Activated T-helper 2 cell treated with anti-CD3 and anti-CD28 coated beads, Interferon-gamma antibody, Interleukin-2, Interleukin-4, amounts not matched to agents 10 μg/mL and 5 μg/mL and 100 μg/mL, durations not matched to agents 14 hours and 24 hours and 36 hours (primary cell): ENCODE measurements around the gene TCFL5. TPM values are rescaled to one million over a fixed set of nuclear protein-coding genes. Genes with fewer than 3 reads are reported as not detected.

Source experiments
- DNase-seq: peaks from one replicate; pipeline ENCODE4 v3.0.0; 2021; ENCODE audit warnings: low spot score
- H3K27ac Mint-ChIP-seq: one replicate; pipeline ENCODE4 v1.8.0; 2021; ENCODE audit warnings: mixed read lengths
- H3K27me3 Mint-ChIP-seq: one replicate; pipeline ENCODE4 v1.8.0; 2021; ENCODE audit warnings: low read depth, mixed read lengths
- H3K36me3 Mint-ChIP-seq: one replicate; pipeline ENCODE4 v1.8.0; 2021; ENCODE audit warnings: low read depth, mixed read lengths
- H3K4me1 Mint-ChIP-seq: one replicate; pipeline ENCODE4 v1.8.0; 2021; ENCODE audit warnings: low read depth, mixed read lengths
- H3K4me3 Mint-ChIP-seq: one replicate; pipeline ENCODE4 v1.8.0; 2021; ENCODE audit warnings: low read depth, mild to moderate bottlenecking, moderate library complexity, mixed read lengths
- H3K9me3 Mint-ChIP-seq: one replicate; pipeline ENCODE4 v1.8.0; 2021; ENCODE audit warnings: mixed read lengths
- intact Hi-C: fragments of 100-400 bp; cut with micrococcal nuclease; formaldehyde crosslinking; loops from one replicate; pipeline ENCODE4 v1.15.1; 2023
- total RNA-seq: library from RNA; stranded (reverse); gene quantifications from 2 replicates; pipeline ENCODE4 v1.2.3, GENCODE V29; 2022

The TCFL5 gene
- total RNA-seq, 1 donor from 2014 or later, result 5.7 TPM

GRCh38 chr20:62806383-62807050 is 55.1 kb downstream of the TCFL5 start:
- Mint-ChIP-seq H3K27ac (peak overlapping the region; percentile 38), H3K36me3 (peaks cover 43% of the 10 kb centered on the region)
- intact Hi-C loops, result loop anchor here (5.0 kb wide), 1 partner anchor 189 kb away; no protein-coding TSS in a partner anchor

GRCh38 chr20:62805711-62806382 is 55.8 kb downstream of the TCFL5 start:
- H3K27me3 Mint-ChIP-seq, result no peaks in the 10 kb centered on the region
- intact Hi-C loops, result loop anchor here (5.0 kb wide), 1 partner anchor 189 kb away; no protein-coding TSS in a partner anchor
- peaks cover 21% of the 10 kb centered on the region for H3K4me1 Mint-ChIP-seq
- H3K36me3 Mint-ChIP-seq, result peaks cover 42% of the 10 kb centered on the region
- no peaks in the 10 kb centered on the region for H3K9me3 Mint-ChIP-seq
- H3K4me3 Mint-ChIP-seq, result peak overlapping the region; percentile 80
- H3K27ac Mint-ChIP-seq, result no peak overlapping the region
- DNase-seq, result no peak

More at GRCh38 chr20:62806383-62807050, 55.1 kb downstream of the TCFL5 start:
- Mint-ChIP-seq H3K27me3 (no peaks in the 10 kb centered on the region), H3K4me1 (peaks cover 21% of the 10 kb centered on the region), H3K4me3 (peak overlapping the region; percentile 80), H3K9me3 (no peaks in the 10 kb centered on the region)
- no peak for DNase-seq

GRCh38 chr20:62805155-62805710 is 56.4 kb downstream of the TCFL5 start:
- H3K27ac Mint-ChIP-seq, result no peak overlapping the region
- intact Hi-C loops, result loop anchor here (5.0 kb wide), 1 partner anchor 188 kb away; no protein-coding TSS in a partner anchor
- no peaks in the 10 kb centered on the region for H3K9me3 Mint-ChIP-seq
- H3K4me3 Mint-ChIP-seq, result peak overlapping the region; percentile 80
- peaks cover 38% of the 10 kb centered on the region for H3K36me3 Mint-ChIP-seq
- peaks cover 21% of the 10 kb centered on the region for H3K4me1 Mint-ChIP-seq
- no peaks in the 10 kb centered on the region for H3K27me3 Mint-ChIP-seq
- no peak for DNase-seq

GRCh38 chr20:62804627-62805154 is 56.9 kb downstream of the TCFL5 start, which contains the start of gene OGFR:
TSS of gene OGFR (plus strand) at chr20:62804835. CDS start at chr20:62804860, 25 bp downstream.
- Mint-ChIP-seq H3K4me3 (peak within 1 kb of the TSS; percentile 89), H3K9me3 (no peaks in the 10 kb centered on the region), H3K27me3 (no peaks in the 10 kb centered on the region), H3K4me1 (peaks cover 21% of the 10 kb centered on the region), H3K27ac (peak within 1 kb of the TSS; percentile 88), H3K36me3 (peaks cover 39% of the 10 kb centered on the region)
- DNase-seq, result peak; percentile 72
- intact Hi-C loops, result loop anchor here (1.0 to 5.0 kb wide), 2 partner anchors 10 to 187 kb away; no protein-coding TSS in a partner anchor

- intact Hi-C loops, result loop anchor here (1.0 kb wide), 1 partner anchor 10 kb away; no protein-coding TSS in a partner anchor
- DNase-seq, result no peak
- Mint-ChIP-seq H3K9me3 (no peaks in the 10 kb centered on the region), H3K4me1 (peaks cover 21% of the 10 kb centered on the region), H3K27me3 (no peaks in the 10 kb centered on the region), H3K36me3 (peaks cover 39% of the 10 kb centered on the region), H3K4me3 (peak overlapping the region; percentile 89), H3K27ac (peak overlapping the region; percentile 87)
These were observed 57.5 kb downstream of the TCFL5 start for GRCh38 chr20:62804021-62804626.

GRCh38 chr20:62802026-62802712 is 59.5 kb downstream of the TCFL5 start:
- Mint-ChIP-seq H3K9me3 (no peaks in the 10 kb centered on the region), H3K4me1 (peaks cover 21% of the 10 kb centered on the region), H3K4me3 (no peak overlapping the region), H3K27me3 (no peaks in the 10 kb centered on the region), H3K36me3 (peaks cover 44% of the 10 kb centered on the region), H3K27ac (no peak overlapping the region)
- no peak for DNase-seq
- intact Hi-C loops, result no loop called here

GRCh38 chr20:62801284-62802010 is 60.2 kb downstream of the TCFL5 start:
- no peaks in the 10 kb centered on the region for H3K27me3 Mint-ChIP-seq
- intact Hi-C loops, result no loop called here
- no peaks in the 10 kb centered on the region for H3K9me3 Mint-ChIP-seq
- no peak overlapping the region for H3K27ac Mint-ChIP-seq
- peaks cover 39% of the 10 kb centered on the region for H3K36me3 Mint-ChIP-seq
- H3K4me3 Mint-ChIP-seq, result no peak overlapping the region
- peaks cover 18% of the 10 kb centered on the region for H3K4me1 Mint-ChIP-seq
- no peak for DNase-seq

GRCh38 chr20:62800314-62801259 is 61.0 kb downstream of the TCFL5 start:
- H3K36me3 Mint-ChIP-seq, result peaks cover 33% of the 10 kb centered on the region
- intact Hi-C loops, result no loop called here
- no peaks in the 10 kb centered on the region for H3K27me3 Mint-ChIP-seq
- H3K4me1 Mint-ChIP-seq, result peaks cover 16% of the 10 kb centered on the region
- no peaks in the 10 kb centered on the region for H3K9me3 Mint-ChIP-seq
- no peak overlapping the region for H3K4me3 Mint-ChIP-seq
- DNase-seq, result no peak
- H3K27ac Mint-ChIP-seq, result no peak overlapping the region

GRCh38 chr20:62799873-62800272 is 61.7 kb downstream of the TCFL5 start:
- intact Hi-C loops, result loop anchor here (5.0 kb wide), 1 partner anchor 137 kb away; the partner anchor contains the start of gene GID8
- Mint-ChIP-seq H3K9me3 (no peaks in the 10 kb centered on the region), H3K27me3 (no peaks in the 10 kb centered on the region), H3K4me3 (no peak overlapping the region), H3K4me1 (peaks cover 16% of the 10 kb centered on the region), H3K36me3 (peaks cover 33% of the 10 kb centered on the region), H3K27ac (no peak overlapping the region)
- DNase-seq, result no peak

GRCh38 chr20:62799459-62799858 is 62.2 kb downstream of the TCFL5 start:
- Mint-ChIP-seq H3K27me3 (no peaks in the 10 kb centered on the region), H3K9me3 (no peaks in the 10 kb centered on the region), H3K27ac (no peak overlapping the region), H3K4me1 (peaks cover 18% of the 10 kb centered on the region), H3K4me3 (no peak overlapping the region), H3K36me3 (peaks cover 33% of the 10 kb centered on the region)
- DNase-seq, result no peak
- intact Hi-C loops, result loop anchor here (5.0 kb wide), 1 partner anchor 138 kb away; the partner anchor contains the start of gene GID8
